Upper lobe of left lung (tissue), 6 donors: ENCODE data around the gene E2F4. TPM values are rescaled to one million over a fixed set of nuclear protein-coding genes. Genes with fewer than 3 reads are reported as not detected.

Experiments used
- ATAC-seq, 2 donors: fragments of 200-7000 bp; cut with Tn5 transposase; one replicate each; pipeline ENCODE4 v1.9.1; 2022; ENCODE audit warnings: mild to moderate bottlenecking in 2 of 2, moderate library complexity in 2 of 2; ENCODE audit not compliant: low FRiP score in 2 of 2
- DNase-seq, 2 donors: peaks; one replicate each; pipeline ENCODE4 v3.0.0-alpha.2; 2019 to 2020
- H3K27ac ChIP-seq, 4 donors: fragments of 200-600 bp; sonication (generic); one replicate each; pipeline ENCODE4 v1.5.1; 2016 to 2019
- H3K27me3 ChIP-seq, 4 donors: fragments of 200-600 bp; sonication (generic); one replicate each; pipeline ENCODE4 v1.5.1; 2017 to 2019
- H3K36me3 ChIP-seq, 4 donors: fragments of 200-600 bp; sonication (generic); one replicate each; pipeline ENCODE4 v1.5.1; 2016 to 2019
- H3K4me1 ChIP-seq, 4 donors: fragments of 200-600 bp; sonication (generic); one replicate each; pipeline ENCODE4 v1.5.1; 2018 to 2019
- H3K4me3 ChIP-seq, 4 donors: fragments of 200-600 bp; sonication (generic); one replicate each; pipeline ENCODE4 v1.5.1; 2017 to 2019; ENCODE audit warnings: mild to moderate bottlenecking in 2 of 4, moderate library complexity in 1 of 4
- H3K9me3 ChIP-seq, 4 donors: fragments of 200-600 bp; sonication (generic); one replicate each; pipeline ENCODE4 v1.5.1; 2018 to 2019
- CTCF ChIP-seq, 6 experiments: fragments of 450-650 bp in 4 of 6; fragments of 200-600 bp in 2 of 6; sonication (generic) in 2 of 6; IDR thresholded peaks; one replicate each; pipeline ENCODE4 v1.5.1; 2016 to 2019; ENCODE audit warnings: antibody characterized with exemption in 6 of 6
- EP300 ChIP-seq, 4 donors: sonication (generic); formaldehyde crosslinking; IDR thresholded peaks; one replicate each; pipeline ENCODE4 v1.5.1; 2017; ENCODE audit warnings: antibody characterized with exemption in 4 of 4, control low read depth in 2 of 4
- POLR2A ChIP-seq, 4 donors: fragments of 450-650 bp; IDR thresholded peaks; one replicate each; pipeline ENCODE4 v1.5.1; 2016 to 2017; ENCODE audit warnings: antibody characterized with exemption in 4 of 4, mild to moderate bottlenecking in 2 of 4
- POLR2AphosphoS5 ChIP-seq, 2 donors: sonication (generic); formaldehyde crosslinking; IDR thresholded peaks; one replicate each; pipeline ENCODE4 v1.5.1; 2017; ENCODE audit warnings: antibody characterized with exemption in 2 of 2
- WGBS, 2 donors: methylation state at CpG; one replicate each; pipeline ENCODE4 v1.1.5; 2017 to 2018; 5-methylcytosine and 5-hydroxymethylcytosine counted together
- total RNA-seq, 6 donors: library from RNA; depleted of rRNA in 4 of 6; stranded (reverse); fragments of >200 nt in 4 of 6; gene quantifications; one replicate each; pipeline versions ENCODE4 v1.1.0 to v1.2.1, GENCODE V29; 2016 to 2021
- donor health status: DM: no; HTN: no; CAD: no; lungs with moderate emphysema.
- donor health status: DM: no; HTN: yes; CAD: no; lungs with severe emphysema.

The E2F4 gene
- total RNA-seq, 6 donors from 2014 or later, result 55.7 to 124 (median 85.4) TPM

DNA sequence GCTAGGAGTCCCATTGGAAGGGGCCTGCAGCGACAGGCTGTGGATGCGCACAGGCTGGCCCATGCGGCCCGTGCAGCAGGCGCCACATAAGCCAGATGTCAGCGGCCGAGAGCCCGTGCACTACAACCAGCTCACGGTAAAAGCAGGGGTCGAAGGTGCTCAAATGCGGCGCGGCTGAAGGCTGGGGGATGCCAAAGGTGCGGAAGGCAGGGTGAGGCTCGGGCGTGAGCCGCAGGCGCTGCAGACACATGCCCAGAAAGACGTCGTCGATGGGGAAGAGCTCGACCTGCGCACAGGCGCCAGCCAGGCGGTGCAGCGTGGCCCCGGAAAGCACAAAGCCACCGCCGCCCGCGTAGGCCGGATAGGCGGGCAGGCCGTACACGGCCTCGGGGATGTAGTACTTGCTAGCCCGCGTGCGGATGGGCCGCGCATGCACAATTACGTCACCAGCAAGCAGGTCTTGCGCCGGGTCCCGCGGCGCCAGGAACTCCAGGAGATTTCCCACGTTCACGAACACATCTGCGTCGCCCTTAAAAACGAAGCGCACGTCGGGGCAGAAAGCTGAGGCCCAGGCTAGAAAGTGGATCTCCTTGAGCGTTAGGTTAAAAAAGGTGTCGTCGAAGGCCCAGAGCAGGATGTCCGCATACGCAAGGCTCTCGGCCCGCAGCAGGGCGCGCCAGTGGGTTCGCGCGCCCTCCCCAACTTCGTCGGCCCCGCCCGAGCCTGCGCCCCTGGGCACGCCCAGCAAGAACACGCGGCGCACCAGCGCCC lies 42.5 kb upstream of the E2F4 start:
- peaks cover 21 to 41% (median 39%) of the 10 kb centered on the region in 4 donors for H3K36me3 ChIP-seq
- peaks cover 8 to 28% (median 13%) of the 10 kb centered on the region in 4 donors for H3K4me1 ChIP-seq
- ATAC-seq, result no peak
- TF ChIP-seq CTCF (IDR thresholded peaks at IDR 0.05), result peak in 1 of 6 experiments; percentile 10
- no peak for TF ChIP-seq POLR2A (IDR thresholded peaks at IDR 0.05)
- H3K9me3 ChIP-seq, result no peaks in the 10 kb centered on the region
- H3K27ac ChIP-seq, result peak overlapping the region in 2 of 4 donors; percentile 77 to 86
- 73 to 76% methylated on average over 40 to 73 of the region's 77 CpGs for WGBS, 2 donors
- peaks cover 0 to 4% (median 0%) of the 10 kb centered on the region in 4 donors for H3K27me3 ChIP-seq
- peak in 1 of 2 donors; percentile 85 for DNase-seq
- H3K4me3 ChIP-seq, result peak overlapping the region in 2 of 4 donors; percentile 61 to 68

DNA sequence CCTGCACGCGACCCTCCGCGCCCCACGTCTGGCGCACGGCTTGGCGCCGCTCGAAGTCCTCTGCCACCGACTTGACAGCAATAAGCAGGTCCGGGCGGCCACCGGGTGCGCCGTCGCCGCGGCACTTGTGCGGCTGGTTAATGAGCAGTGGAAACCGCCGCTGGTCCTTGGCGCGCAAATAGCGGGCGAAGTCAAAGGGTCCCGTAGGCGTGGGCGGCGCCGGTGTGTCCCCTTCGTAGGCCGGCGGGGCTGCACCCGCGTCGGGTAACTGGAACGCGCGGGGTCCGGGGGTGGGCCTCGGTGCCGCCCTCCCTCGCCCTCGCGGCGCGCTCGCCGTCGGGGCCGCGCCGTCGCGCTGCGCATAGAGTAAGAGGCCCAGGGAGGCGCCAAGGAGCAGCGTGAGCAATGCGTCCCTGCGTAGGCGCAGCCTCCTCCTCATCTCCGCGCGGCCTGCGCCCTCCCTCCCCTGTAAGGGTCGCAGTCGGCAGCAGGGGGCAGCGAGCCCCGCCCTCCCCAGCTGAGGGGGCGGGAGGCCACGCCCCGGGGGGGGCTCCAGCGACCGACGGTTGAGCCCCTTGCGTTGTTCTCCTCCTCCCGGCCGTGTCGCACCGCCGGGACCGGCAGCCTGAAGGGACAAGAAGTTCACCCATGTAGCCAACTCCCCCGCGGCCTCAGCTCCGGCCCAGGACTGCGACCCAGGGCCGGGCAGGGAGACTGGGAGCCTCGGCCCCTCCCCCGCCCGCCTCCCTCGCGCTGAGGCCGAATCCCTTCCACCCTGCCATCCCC lies 41.7 kb upstream of the E2F4 start:
- DNase-seq, result peak in 1 of 2 donors; percentile 90
- peaks cover 16 to 34% (median 32%) of the 10 kb centered on the region in 4 donors for H3K36me3 ChIP-seq
- peak; percentile 49 to 85 for ATAC-seq
- H3K9me3 ChIP-seq, result no peaks in the 10 kb centered on the region
- peaks cover 0 to 4% (median 0%) of the 10 kb centered on the region in 4 donors for H3K27me3 ChIP-seq
- no peak for TF ChIP-seq POLR2A (IDR thresholded peaks at IDR 0.05)
- TF ChIP-seq EP300 (IDR thresholded peaks at IDR 0.05), result no peak
- TF ChIP-seq CTCF (IDR thresholded peaks at IDR 0.05), result peak in 2 of 6 experiments; percentile 8 to 22
- no peak for TF ChIP-seq POLR2AphosphoS5 (IDR thresholded peaks at IDR 0.05)
- peak overlapping the region; percentile 61 to 68 (median 62) for H3K4me3 ChIP-seq
- 37% methylated on average over 15 of the region's 94 CpGs; no CpG with 5 or more reads in 1 of the 2 donors for WGBS, 2 donors
- H3K27ac ChIP-seq, result peak overlapping the region; percentile 65 to 86 (median 80)
- peaks cover 16 to 35% (median 21%) of the 10 kb centered on the region in 4 donors for H3K4me1 ChIP-seq

DNA sequence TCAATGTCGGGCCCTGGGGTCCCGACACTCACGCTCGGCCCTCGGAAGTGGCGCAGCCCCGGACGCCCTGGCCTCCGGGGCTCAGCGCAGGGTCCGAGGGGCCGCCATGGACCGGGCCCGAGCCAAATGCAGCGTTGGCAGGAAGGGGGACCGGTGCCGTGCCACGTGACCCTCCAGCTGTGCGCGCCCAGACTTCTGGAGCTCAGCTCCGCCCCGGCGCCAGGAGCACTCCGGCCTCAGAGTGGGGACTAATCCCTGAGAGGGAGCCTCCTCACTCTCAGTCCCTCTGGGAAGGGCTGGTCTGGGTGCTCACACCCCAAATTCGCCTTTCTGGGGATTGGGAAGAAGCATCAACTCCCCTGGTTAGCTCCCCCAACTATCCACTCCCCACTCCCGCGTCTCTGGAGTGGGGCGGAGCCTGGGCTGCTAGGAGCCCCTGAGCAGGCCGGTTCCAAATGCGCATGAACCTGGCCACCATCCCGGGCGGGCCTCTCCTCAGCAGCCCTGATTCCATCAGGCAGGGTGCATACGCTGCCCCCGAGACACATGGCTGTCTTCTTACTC lies 41.0 kb upstream of the E2F4 start, which contains the start of gene B3GNT9:
TSS of gene B3GNT9 (minus strand) at position 166 of the 564 bp plus-strand sequence. CDS start 513 bp downstream, outside the sequence.
- peaks cover 0 to 4% (median 0%) of the 10 kb centered on the region in 4 donors for H3K27me3 ChIP-seq
- H3K4me3 ChIP-seq, result peak within 1 kb of the TSS; percentile 61 to 68 (median 62)
- peaks cover 9 to 27% (median 25%) of the 10 kb centered on the region in 4 donors for H3K36me3 ChIP-seq
- peak within 1 kb of the TSS; percentile 65 to 86 (median 80) for H3K27ac ChIP-seq
- ATAC-seq (peak; percentile 80 to 87), DNase-seq (peak; percentile 76 to 93)
- WGBS, 2 donors, result 0 to 5% methylated on average over 2 to 20 of the region's 34 CpGs
- H3K4me1 ChIP-seq, result peaks cover 23 to 42% (median 26%) of the 10 kb centered on the region in 4 donors
- no peaks in the 10 kb centered on the region for H3K9me3 ChIP-seq
- no peak for TF ChIP-seq CTCF (IDR thresholded peaks at IDR 0.05)
- TF ChIP-seq POLR2A (IDR thresholded peaks at IDR 0.05), result peak in 1 of 4 donors; percentile 40
- TF ChIP-seq EP300 (IDR thresholded peaks at IDR 0.05), result no peak
- TF ChIP-seq POLR2AphosphoS5 (IDR thresholded peaks at IDR 0.05), result peak in 1 of 2 donors; percentile 18

GRCh38 chr16:67151431-67152097 lies 40.4 kb upstream of the E2F4 start:
- peaks cover 0 to 4% (median 0%) of the 10 kb centered on the region in 4 donors for H3K27me3 ChIP-seq
- ATAC-seq, result no peak
- H3K4me3 ChIP-seq, result peak overlapping the region in 2 of 4 donors; percentile 61 to 68
- WGBS, 2 donors, result 62 to 67% methylated on average over 1 to 8 of the region's 8 CpGs
- H3K36me3 ChIP-seq, result peaks cover 7 to 21% (median 19%) of the 10 kb centered on the region in 4 donors
- no peaks in the 10 kb centered on the region for H3K9me3 ChIP-seq
- DNase-seq, result no peak
- TF ChIP-seq EP300 (IDR thresholded peaks at IDR 0.05), result no peak
- no peak for TF ChIP-seq POLR2A (IDR thresholded peaks at IDR 0.05)
- no peak for TF ChIP-seq POLR2AphosphoS5 (IDR thresholded peaks at IDR 0.05)
- no peak for TF ChIP-seq CTCF (IDR thresholded peaks at IDR 0.05)
- peaks cover 23 to 48% (median 27%) of the 10 kb centered on the region in 4 donors for H3K4me1 ChIP-seq
- peak overlapping the region in 3 of 4 donors; percentile 65 to 86 (median 84) for H3K27ac ChIP-seq
